ENCODE measurements around the gene IMPG2. TPM values are rescaled to one million over a fixed set of nuclear protein-coding genes. Genes with fewer than 3 reads are reported as not detected.

IMPG2 gene
- total RNA-seq, 6 donors from 2014 or later, result 0.11 to 1.0 (median 0.20) TPM; not detected in 1

GRCh38 chr3:101329016-101329673, 8.8 kb upstream of the IMPG2 start:
- TF ChIP-seq POLR2A (IDR thresholded peaks at IDR 0.05) (no peak), POLR2AphosphoS5 (IDR thresholded peaks at IDR 0.05) (no peak), EP300 (IDR thresholded peaks at IDR 0.05) (no peak), CTCF (IDR thresholded peaks at IDR 0.05) (no peak)
- H3K4me3 ChIP-seq, result no peak overlapping the region
- no peaks in the 10 kb centered on the region for H3K4me1 ChIP-seq
- H3K9me3 ChIP-seq, result no peaks in the 10 kb centered on the region
- 95 to 98% methylated on average over 7 of the region's 7 CpGs for WGBS, 2 donors
- no peak overlapping the region for H3K27ac ChIP-seq
- peaks cover 0 to 45% (median 3%) of the 10 kb centered on the region in 4 donors for H3K36me3 ChIP-seq
- H3K27me3 ChIP-seq, result no peaks in the 10 kb centered on the region
- ATAC-seq (ENCODE audit: low FRiP score in 2 of 2) (no peak), DNase-seq (no peak)

GRCh38 chr3:101325393-101326134, 5.2 kb upstream of the IMPG2 start:
- ATAC-seq (ENCODE audit: low FRiP score in 2 of 2) (no peak), DNase-seq (no peak)
- 93 to 94% methylated on average over 5 of the region's 5 CpGs for WGBS, 2 donors
- TF ChIP-seq POLR2A (IDR thresholded peaks at IDR 0.05) (no peak), POLR2AphosphoS5 (IDR thresholded peaks at IDR 0.05) (no peak), EP300 (IDR thresholded peaks at IDR 0.05) (no peak), CTCF (IDR thresholded peaks at IDR 0.05) (no peak)
- H3K4me3 ChIP-seq, result no peak overlapping the region
- no peaks in the 10 kb centered on the region for H3K27me3 ChIP-seq
- H3K36me3 ChIP-seq, result peaks cover 0 to 33% (median 3%) of the 10 kb centered on the region in 4 donors
- H3K27ac ChIP-seq, result no peak overlapping the region
- H3K9me3 ChIP-seq, result no peaks in the 10 kb centered on the region
- H3K4me1 ChIP-seq, result no peaks in the 10 kb centered on the region

GRCh38 chr3:101319531-101319930, 844 bp downstream of the IMPG2 start:
- ATAC-seq (ENCODE audit: low FRiP score in 2 of 2), result no peak
- H3K4me3 ChIP-seq, result no peak overlapping the region
- H3K9me3 ChIP-seq, result no peaks in the 10 kb centered on the region
- no peaks in the 10 kb centered on the region for H3K4me1 ChIP-seq
- 76 to 77% methylated on average over 5 of the region's 5 CpGs for WGBS, 2 donors
- H3K36me3 ChIP-seq, result no peaks in the 10 kb centered on the region
- no peaks in the 10 kb centered on the region for H3K27me3 ChIP-seq
- no peak for DNase-seq
- H3K27ac ChIP-seq, result no peak overlapping the region
- TF ChIP-seq POLR2AphosphoS5 (IDR thresholded peaks at IDR 0.05), result no peak
- TF ChIP-seq CTCF (IDR thresholded peaks at IDR 0.05), result no peak
- no peak for TF ChIP-seq POLR2A (IDR thresholded peaks at IDR 0.05)
- no peak for TF ChIP-seq EP300 (IDR thresholded peaks at IDR 0.05)

- Histone ChIP-seq H3K27me3 (no peaks in the 10 kb centered on the region), H3K4me3 (no peak overlapping the region), H3K36me3 (no peaks in the 10 kb centered on the region), H3K4me1 (no peaks in the 10 kb centered on the region), H3K27ac (no peak overlapping the region), H3K9me3 (peaks cover 3 to 18% (median 12%) of the 10 kb centered on the region in 4 donors)
- WGBS, 2 donors, result 95 to 99% methylated on average over 2 of the region's 2 CpGs
- DNase-seq (no peak), ATAC-seq (ENCODE audit: low FRiP score in 2 of 2) (no peak)
- no peak for TF ChIP-seq POLR2AphosphoS5 (IDR thresholded peaks at IDR 0.05)
- no peak for TF ChIP-seq CTCF (IDR thresholded peaks at IDR 0.05)
- no peak for TF ChIP-seq EP300 (IDR thresholded peaks at IDR 0.05)
Observed at GRCh38 chr3:101312545-101312944, 7.8 kb downstream of the IMPG2 start.

Data from upper lobe of left lung (tissue), 6 donors.